ENCODE measurements around the gene DRD3. TPM values are rescaled to one million over a fixed set of nuclear protein-coding genes. Genes with fewer than 3 reads are reported as not detected.

The DRD3 gene
- total RNA-seq, 2 donors from 2014 or later = not detected

DNA sequence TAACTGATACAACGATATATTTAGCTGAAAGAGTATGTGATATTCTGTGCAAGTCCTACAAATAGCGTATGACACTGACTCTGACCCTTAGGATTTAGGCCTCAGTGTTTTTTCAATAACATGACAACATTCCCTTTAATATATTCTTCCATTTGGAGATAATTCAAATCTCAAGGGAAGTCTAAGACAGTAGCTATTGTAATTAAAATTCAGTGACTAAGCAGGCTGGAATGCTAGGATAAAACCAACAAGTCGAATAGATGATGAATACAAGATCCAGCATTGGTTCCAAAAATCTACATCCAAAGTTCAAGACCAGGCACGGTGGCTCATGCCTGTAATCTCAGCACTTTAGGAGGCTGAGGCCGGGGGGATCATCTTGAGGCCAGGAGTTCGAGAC is 66.2 kb downstream of the DRD3 start:
- Histone ChIP-seq H3K36me3 (no peaks in the 10 kb centered on the region), H3K4me1 (no peaks in the 10 kb centered on the region), H3K27ac (no peak overlapping the region), H3K4me3 (no peak overlapping the region), H3K9me3 (no peaks in the 10 kb centered on the region), H3K9ac (ENCODE audit: low read depth in 2 of 2, low read length in 2 of 2) (no peak overlapping the region), H3K27me3 (no peaks in the 10 kb centered on the region)
- intact Hi-C loops (cut with DNase I) = no loop called here
- TF ChIP-seq, protein P1, sequence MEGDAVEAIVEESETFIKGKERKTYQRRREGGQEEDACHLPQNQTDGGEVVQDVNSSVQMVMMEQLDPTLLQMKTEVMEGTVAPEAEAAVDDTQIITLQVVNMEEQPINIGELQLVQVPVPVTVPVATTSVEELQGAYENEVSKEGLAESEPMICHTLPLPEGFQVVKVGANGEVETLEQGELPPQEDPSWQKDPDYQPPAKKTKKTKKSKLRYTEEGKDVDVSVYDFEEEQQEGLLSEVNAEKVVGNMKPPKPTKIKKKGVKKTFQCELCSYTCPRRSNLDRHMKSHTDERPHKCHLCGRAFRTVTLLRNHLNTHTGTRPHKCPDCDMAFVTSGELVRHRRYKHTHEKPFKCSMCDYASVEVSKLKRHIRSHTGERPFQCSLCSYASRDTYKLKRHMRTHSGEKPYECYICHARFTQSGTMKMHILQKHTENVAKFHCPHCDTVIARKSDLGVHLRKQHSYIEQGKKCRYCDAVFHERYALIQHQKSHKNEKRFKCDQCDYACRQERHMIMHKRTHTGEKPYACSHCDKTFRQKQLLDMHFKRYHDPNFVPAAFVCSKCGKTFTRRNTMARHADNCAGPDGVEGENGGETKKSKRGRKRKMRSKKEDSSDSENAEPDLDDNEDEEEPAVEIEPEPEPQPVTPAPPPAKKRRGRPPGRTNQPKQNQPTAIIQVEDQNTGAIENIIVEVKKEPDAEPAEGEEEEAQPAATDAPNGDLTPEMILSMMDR (IDR thresholded peaks at IDR 0.05) = no peak
- no peak for DNase-seq

DNA sequence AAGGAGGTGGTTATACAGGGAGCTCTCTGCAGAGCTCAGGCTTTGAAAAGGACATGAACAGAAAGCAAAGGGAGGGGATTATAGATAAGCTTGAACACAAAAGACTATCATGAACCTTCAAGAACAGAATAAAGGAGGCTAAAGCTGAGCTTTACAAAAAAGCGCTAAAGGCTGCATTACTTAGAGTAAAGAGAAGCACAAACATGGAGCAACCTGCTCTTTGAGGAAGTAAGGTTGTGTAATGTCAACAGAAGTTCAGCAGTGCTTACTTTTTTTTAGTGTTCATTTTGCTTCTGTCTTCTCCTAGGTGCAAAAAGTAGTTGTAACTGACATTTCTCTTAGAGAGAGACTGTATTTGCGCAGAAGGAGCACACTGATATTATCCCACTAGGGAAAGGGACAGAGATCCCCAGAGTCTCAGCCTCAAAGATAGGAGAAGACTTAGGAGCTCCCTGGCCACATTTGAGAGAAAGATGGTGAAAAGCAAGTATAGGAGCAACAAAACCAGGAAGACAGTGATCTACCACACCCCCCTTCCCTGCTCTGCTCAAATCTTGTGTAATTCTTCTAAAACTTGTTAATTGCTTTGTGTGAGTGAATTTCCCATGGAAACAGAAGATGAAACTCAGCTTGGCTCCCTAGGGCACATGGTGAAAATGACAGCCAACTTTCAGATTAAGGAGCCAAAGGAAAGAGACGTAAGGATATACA is 67.6 kb downstream of the DRD3 start:
- Histone ChIP-seq H3K4me3 (no peak overlapping the region), H3K27ac (no peak overlapping the region), H3K9me3 (no peaks in the 10 kb centered on the region), H3K4me1 (no peaks in the 10 kb centered on the region), H3K36me3 (no peaks in the 10 kb centered on the region), H3K27me3 (no peaks in the 10 kb centered on the region), H3K9ac (ENCODE audit: low read depth in 2 of 2, low read length in 2 of 2) (no peak overlapping the region)
- TF ChIP-seq, protein P1 (IDR thresholded peaks at IDR 0.05) = no peak
- no peak for DNase-seq
- intact Hi-C loops (cut with DNase I) = no loop called here

DNA sequence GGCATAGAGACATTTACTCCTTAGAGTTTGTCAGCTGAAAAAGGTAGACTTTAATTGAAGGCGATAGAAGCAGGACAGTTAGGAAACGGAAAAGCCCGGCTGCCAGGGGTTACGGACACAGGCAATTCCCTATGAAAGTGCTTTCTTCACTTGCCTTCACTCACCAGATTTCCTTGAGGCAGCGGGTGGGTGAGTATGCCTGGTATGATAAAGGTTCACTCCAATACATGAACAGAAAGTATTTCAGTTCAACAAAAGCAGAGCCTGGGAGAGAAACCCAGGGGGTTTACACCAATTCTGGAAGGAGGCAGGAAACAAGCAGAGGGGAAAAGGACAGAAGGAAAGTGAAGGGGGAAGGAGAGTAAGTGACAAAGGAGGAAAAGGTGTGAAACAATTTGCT is 68.4 kb downstream of the DRD3 start:
- no peak for DNase-seq
- no peaks in the 10 kb centered on the region for H3K9me3 ChIP-seq
- no peaks in the 10 kb centered on the region for H3K27me3 ChIP-seq
- TF ChIP-seq, protein P1 (IDR thresholded peaks at IDR 0.05) = no peak
- H3K4me1 ChIP-seq = no peaks in the 10 kb centered on the region
- H3K9ac ChIP-seq (ENCODE audit: low read depth in 2 of 2, low read length in 2 of 2) = no peak overlapping the region
- H3K4me3 ChIP-seq = no peak overlapping the region
- no peak overlapping the region for H3K27ac ChIP-seq
- H3K36me3 ChIP-seq = no peaks in the 10 kb centered on the region
- intact Hi-C loops (cut with DNase I) = no loop called here

DNA sequence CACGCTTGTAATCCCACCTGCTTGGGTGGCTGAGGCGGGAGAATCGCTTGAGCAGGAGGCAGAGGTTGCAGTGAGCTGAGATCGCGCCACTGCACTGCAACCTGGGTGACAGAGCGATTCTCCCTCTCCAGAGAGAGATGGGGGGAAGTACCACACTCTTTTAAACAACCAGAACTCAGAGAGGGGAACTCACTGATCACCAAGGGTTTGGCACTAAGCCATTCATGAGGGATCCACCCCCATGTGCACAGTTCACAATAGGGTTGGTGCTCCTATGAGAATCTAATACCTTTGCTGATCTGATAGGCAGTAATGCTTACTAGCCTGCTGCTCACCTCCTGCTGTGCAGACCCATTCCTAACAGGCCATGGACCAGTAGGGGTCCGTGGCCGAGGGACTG is 70.7 kb downstream of the DRD3 start:
- no peaks in the 10 kb centered on the region for H3K36me3 ChIP-seq
- H3K4me1 ChIP-seq = no peaks in the 10 kb centered on the region
- H3K9me3 ChIP-seq = no peaks in the 10 kb centered on the region
- no peak for DNase-seq
- H3K9ac ChIP-seq (ENCODE audit: low read depth in 2 of 2, low read length in 2 of 2) = no peak overlapping the region
- no peaks in the 10 kb centered on the region for H3K27me3 ChIP-seq
- intact Hi-C loops (cut with DNase I) = no loop called here
- H3K27ac ChIP-seq = no peak overlapping the region
- TF ChIP-seq, protein P1 (IDR thresholded peaks at IDR 0.05) = no peak
- H3K4me3 ChIP-seq = no peak overlapping the region

DNA sequence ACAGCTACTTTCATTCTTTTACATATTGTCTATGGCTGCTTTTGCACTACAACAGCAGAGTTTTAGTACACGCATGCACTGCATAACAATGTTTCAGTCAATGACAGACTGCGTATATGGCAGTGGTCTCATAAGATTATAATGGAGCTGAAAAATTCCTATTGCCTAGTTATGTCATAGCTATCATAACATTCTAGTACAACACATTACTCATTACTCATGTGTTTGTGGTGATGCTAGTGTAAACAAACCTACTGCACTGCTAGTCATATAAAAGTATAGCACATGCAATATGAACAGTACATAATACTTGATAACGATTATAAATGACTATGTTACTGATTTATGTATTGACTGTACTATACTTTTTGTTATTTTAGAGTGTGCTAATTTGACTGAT is 74.4 kb downstream of the DRD3 start:
- Histone ChIP-seq H3K27ac (no peak overlapping the region), H3K4me3 (no peak overlapping the region), H3K9ac (ENCODE audit: low read depth in 2 of 2, low read length in 2 of 2) (no peak overlapping the region), H3K4me1 (no peaks in the 10 kb centered on the region), H3K9me3 (no peaks in the 10 kb centered on the region), H3K36me3 (no peaks in the 10 kb centered on the region), H3K27me3 (no peaks in the 10 kb centered on the region)
- no peak for DNase-seq
- TF ChIP-seq, protein P1 (IDR thresholded peaks at IDR 0.05) = no peak
- intact Hi-C loops (cut with DNase I) = no loop called here

Measured in colonic mucosa (tissue), 4 donors.